Ecto neural progenitor cell (in vitro differentiated cells): Measurements from ENCODE around the gene DBF4B.
A peak's percentile ranks its signal among the peaks of the same experiment; 100 is the strongest.
"Not testable (repeated sequence)": the region's sequence is repeated elsewhere in the genome, so short reads cannot be mapped to it uniquely, and the experiment has no call there.

Experiments
- DNase-seq: peaks from one replicate; pipeline ENCODE4 v3.0.0-alpha.2; 2018; ENCODE audit warnings: low spot score

DBF4B gene, protein sequence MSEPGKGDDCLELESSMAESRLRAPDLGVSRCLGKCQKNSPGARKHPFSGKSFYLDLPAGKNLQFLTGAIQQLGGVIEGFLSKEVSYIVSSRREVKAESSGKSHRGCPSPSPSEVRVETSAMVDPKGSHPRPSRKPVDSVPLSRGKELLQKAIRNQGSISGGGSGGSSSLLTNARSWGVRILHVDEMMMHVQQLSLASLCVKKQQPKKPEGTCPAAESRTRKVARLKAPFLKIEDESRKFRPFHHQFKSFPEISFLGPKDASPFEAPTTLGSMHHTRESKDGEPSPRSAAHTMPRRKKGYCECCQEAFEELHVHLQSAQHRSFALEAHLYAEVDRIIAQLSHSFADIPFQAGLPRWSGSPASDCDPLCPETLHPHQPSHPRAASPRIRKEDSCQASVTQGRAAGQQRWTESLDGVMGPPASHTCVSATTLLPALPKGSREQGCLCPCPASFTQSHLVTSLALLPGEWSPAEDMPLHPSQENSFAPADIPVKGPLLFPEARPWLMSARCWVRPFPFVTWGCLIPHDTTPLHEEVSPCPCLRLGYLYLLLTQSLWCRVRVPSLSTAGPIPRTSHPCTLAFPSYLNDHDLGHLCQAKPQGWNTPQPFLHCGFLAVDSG

DNA sequence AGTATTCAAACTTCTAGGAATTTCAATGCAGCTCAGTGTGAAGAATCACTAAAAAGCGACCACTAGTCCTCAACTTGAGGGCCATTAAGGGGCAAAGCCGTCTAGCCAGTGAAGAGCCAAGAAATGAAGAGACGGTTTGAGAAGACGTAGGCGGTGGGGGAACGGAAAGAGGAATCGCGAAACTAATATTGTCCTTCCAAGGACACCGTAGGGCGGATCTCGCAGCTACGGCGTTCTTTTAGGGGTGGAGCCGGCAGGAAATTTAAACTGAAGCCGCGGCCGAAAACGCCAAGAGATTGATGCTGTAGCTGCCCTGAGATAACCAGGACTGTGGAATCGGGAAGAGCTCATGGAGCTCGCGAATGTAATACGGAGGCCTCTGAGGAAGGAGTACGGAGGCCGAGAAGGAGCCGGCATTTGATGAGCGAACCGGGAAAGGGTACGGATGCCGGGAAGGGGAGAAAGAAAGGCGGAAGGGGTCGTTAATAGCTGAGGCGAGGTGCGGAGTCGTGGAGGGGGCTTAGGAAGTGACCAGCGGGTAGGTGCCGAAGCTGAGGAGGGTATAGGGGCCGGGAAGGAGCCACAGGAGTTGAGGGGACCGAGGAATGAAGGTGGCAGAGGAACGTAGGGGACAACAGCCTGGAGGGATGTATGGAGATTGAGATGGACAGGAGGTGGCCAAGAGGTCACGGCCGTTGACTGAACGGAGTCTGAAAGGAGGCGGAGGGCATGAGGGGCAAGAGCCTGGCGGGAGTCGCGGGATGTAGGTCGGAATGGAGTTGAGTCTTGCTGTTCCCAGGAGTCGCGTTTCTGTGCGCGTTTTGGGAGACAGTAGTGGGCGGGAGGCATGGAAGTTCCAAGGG is at the start of gene DBF4B:
Gene DBF4B, plus strand, starts transcription at position 265 of the 863 bp plus-strand sequence. Its CDS starts 156 bp downstream, at position 421.
- DNase-seq: peak; percentile 94

DNA sequence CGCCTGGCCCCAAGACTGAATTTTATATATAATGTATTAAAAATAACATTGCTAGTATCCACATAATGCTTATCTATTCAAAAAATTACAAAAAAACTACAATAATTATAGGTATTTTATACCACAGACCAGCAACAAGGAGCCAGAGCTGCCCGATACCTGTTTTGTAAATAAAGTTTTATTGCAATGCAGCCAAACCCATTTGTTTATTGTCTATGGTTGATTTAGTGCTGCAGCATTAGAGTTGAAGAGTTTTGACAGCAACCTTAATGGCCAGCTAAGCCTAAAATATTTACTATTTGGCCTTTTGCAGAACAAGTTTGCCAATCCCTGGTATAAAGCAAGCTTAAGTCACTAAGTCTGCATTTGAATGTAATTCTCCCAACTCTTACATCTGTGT is 46.6 kb upstream of the DBF4B start:
- DNase-seq: no peak

DNA sequence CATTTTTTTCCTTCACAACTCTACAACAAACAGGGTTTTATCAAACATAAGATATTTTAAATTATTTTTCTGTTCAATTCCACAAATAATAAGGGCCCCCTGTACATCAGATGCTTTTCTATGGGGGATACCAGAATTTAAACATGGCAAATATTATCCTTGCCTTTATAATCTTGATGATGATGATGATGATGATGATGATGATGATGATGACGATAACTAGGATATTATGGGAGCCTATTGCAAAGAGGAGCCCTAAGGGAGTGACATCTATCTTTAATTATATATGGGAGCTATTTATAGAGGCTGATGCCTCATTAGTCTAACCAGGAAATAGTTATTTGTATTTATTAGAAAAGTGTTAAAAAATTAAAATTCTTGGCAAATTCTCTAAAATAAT is 45.4 kb upstream of the DBF4B start:
- no peak for DNase-seq

DNA sequence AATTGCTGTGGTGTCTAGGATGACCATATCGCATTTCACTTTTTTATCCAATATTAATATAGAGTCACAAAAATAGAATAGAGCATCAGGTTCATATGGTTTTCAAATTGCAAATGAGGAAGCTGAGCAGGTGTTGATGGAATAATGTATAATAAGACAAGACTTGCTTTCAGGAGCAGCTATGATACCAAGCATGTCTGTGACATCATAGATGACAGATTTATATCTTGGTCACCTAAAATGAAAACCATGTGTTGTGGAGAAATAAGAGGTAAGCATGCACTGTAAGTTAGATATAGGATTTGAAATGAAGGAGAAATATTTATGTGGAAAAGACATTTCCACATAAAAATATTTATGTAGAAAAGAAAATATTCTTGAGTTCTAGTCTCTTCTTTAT is 43.6 kb upstream of the DBF4B start:
- DNase-seq: no peak

DNA sequence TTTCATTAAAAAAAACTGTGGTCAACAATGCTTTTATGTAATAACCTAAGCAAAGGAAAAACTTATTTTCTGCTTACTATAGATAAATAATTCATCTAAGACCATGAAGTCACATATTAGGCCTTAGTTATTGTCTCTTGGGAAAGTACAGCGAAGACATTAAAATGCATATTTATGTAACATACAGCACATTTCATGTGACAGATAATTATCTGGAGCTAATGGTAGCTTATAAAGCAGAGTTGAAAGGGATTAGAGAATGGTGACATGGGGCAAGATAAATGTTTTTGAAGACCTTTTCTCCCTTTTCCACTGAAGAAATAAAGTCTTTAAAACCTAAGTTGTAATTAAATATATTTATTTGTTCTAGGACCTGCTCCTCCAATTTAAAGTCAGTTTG is 42.5 kb upstream of the DBF4B start:
- no peak for DNase-seq

DNA sequence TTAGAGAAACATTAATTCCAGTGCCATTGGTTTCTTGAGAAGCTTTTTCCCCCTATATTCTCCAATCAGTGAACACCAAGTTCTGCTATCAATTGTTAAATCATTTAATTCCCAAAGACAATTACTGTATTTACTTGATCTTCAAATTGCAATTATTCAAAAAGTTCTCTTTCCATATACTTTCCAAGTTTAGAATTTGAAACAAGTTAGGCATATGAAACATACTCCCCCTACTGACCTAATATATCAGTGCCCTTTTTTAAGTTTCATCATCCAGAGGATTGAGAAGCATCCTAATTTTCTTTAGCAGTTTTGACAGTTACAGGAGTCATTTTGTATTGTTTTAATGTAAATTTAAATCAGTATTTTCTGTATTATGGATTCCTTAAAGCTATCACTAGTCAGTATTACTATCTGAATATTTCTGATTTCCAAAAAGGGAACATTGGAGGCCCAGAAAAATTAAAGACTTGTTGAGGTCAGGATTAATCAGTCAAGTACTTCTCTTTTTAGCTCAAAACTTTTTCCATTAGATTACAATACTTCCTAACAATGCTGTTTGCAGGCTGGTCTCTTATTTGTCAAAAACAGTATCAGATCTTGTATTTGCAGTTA is 35.9 kb upstream of the DBF4B start:
- no peak for DNase-seq

DNA sequence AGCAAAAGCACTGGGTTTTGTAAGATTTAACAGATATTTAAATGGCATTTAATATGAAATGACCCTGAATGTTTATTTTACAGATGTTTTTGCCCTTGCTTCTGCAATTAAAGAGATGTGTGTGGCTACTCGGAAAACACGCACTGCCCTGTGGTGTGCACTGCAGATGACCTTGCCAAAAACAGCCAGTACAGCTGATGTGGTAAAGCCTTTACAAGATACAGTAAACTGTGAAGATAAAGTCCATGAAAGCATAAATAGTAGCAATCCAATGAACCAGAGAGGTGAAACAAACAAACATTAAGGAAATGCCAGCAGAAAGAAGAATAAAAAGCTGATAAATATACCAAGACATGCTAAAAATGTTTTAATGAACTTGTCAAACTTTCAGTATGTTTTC is 34.6 kb upstream of the DBF4B start:
- DNase-seq: no peak

DNA sequence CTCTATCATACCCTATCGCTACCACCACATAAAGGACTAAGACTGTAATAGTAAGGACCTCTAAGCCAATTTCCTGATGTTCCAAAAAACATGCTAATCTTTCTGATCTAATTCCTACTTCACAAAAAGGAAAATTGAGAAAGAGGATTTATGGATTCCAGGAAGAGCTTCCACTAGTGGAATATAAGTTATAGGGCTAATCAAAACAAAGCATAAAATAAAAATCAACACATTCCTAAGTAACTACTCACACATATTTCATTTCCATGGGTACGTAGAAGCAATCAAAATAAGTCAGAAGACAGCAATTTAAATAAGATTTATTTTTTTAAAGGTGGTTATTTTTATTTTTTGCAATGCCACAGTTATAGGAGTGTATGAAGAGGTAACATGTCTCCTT is 31.3 kb upstream of the DBF4B start:
- no peak for DNase-seq

DNA sequence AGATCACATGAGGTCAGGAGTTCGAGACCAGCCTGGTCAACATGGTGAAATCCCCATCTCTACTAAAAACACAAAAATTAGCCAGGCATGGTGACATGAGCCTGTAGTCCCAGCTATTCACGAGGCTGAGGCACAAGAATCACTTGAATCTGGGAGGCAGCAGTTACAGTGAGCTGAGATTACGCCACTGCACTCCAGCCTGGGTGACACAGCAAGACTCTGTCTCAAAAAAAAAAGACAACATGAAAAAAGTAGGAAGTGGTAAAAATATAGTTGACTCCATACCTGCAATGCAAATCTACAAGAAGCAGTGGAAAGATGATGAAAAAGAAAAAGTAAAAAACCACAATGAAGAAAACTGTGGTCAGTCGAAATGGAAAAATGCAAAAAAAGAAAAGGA is 25.2 kb upstream of the DBF4B start:
- DNase-seq: not testable (repeated sequence)

DNA sequence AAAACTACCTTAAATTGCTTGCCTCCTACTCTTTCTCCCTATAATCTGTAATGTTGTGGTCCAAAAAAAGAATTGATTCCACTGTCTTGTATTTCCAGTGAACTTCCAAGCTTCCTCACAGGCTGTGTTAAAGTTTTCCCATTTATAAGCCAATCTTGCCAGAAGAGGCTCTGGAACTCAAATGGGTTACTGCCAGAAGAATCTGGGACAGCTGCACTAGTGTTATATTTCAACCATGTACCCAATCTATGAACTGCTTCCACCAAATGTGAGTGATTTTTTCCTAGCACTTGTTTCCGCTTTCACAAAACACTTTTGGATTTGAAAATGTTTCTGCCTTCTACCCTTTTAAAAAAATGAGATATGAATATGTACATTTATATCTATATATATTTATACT is 20.7 kb upstream of the DBF4B start:
- DNase-seq: no peak

DNA sequence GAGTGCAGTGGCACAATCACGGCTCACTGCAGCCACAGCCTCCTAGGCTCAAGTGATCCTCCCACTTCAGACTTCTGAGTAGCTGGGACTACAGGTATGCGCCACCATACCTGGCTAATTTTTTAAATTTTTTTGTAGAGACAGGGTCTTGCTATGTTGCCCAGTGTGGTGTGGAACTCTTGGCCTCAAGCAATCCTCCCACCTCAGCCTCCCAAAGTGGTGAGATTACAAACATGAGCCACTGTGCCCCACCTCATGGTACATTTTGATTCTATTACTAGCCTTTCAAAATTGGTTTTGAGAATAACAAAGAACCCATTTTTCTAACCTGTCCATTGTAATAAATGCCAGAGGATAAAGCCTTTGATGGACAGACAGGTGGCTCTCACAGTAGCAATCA is 20.3 kb upstream of the DBF4B start:
- DNase-seq: no peak

DNA sequence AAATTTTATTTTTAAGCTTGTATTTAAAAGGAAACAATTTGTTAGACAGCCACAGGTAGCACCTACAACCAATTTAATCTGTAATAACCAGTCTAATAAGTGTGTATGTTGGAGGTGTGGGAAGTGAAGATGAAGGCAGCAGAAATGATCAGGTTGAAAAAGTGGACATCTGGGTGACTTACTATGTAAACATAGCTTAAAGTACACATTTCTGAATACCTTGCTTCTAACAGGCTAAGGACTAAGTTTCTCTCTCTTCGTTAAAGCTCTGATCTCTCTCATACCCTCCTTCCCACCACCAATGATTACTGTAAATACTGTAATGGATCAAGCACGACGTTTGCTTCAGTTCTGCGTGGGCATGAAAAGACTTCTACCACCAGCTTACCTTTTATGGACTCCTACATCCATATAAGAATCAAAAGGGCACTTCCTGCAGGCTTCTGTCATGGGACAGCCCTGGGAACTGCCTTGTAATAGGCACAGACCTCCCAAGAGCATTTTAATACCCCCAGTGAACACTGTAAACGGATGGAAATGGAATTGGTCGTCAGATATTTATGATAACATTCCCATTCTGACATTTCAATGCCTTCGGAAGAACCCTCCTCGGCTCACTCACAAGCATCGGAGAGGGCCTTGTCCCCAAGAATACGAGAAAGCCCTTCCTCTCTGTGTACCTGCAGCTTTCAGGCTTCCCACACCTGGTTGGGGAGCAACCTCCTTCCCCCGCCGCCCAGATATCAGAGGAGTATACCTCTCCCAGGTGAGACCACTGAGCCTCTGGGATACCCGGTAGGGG is 19.6 kb upstream of the DBF4B start:
- DNase-seq: no peak

DNA sequence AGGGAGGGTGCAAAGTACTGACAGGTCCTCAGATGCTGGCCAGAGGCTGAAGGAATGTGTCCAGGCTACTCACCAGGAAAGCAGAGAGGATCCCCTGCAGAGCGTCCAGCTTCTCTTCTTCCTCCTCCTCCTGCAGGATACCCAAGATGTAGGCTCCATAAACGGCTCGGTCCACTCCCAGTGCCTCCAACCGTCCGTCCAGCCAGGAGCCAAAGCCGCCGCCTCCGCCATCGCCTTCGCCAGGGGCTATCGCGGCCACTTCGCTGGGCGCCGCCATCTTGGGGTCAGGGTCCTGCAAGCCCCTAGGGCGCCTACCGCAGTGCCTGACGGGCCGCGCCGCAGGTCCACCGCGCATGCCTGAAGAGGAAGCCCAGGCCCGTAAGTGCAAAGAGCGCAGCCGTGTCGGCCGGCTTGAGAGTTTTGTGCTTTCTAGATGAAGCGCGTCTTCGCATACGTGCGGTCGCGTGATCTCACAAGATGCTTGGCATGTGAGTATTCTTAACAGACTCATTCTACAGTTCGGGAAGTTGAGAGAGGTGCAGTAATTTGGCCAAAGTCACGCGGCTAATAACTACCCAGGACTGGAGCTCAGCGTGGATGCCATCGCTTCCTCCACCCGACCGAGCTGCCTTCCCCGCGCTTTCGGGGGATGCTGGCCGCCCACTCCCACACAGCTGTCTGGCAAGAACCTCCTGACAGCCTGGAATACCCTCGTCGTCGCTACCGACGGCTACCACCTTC is 18.8 kb upstream of the DBF4B start, which contains the start of gene CCDC43:
Gene CCDC43, minus strand, starts transcription at position 300 of the 741 bp plus-strand sequence. Its CDS starts 23 bp downstream, at position 277.
- DNase-seq: peak; percentile 98

DNA sequence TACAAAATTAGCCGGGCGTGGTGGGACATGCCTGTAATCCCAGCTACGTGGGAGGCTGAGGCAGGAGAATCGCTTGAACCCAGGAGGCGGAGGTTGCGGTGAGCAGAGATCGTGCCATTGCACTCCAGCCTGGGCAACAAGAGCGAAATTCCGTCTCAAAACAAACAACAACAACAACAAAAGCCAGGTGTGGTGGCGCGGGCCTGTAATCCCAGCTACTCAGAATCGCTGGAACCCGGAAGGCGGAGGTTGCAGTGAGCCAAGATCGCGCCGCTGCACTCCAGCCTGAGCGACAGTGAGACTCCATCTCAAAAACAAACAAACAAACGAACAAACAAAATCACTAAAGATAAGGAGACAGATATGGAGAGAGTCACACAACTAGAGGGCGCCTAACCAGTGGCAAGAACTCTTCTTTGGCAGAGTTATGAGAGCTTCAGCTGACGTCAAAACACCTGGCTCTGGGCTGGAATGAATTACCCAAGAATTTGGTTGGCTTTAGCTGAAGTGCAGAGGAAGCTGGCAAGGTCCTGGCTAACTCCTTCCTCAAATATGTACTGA is 17.6 kb upstream of the DBF4B start:
- DNase-seq: not testable (repeated sequence)

DNA sequence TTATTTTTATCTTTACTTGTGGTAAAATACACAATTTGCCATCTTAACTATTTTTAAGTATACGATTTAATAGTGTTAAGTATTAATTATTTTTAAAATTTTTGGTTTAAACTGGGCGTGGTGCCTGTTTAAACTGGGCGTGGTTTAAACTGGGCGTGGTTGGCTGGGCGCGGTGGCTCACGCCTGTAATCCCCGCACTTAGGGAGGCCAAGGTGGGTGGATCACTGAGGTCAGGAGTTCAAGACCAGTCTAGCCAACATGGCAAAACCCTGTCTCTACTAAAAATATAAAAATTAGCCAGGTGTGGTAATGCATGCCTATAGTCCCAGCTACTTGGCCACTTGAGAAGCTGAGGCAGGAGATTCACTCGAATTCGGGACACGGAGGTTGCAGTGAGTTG is 14.9 kb upstream of the DBF4B start:
- DNase-seq: no peak

DNA sequence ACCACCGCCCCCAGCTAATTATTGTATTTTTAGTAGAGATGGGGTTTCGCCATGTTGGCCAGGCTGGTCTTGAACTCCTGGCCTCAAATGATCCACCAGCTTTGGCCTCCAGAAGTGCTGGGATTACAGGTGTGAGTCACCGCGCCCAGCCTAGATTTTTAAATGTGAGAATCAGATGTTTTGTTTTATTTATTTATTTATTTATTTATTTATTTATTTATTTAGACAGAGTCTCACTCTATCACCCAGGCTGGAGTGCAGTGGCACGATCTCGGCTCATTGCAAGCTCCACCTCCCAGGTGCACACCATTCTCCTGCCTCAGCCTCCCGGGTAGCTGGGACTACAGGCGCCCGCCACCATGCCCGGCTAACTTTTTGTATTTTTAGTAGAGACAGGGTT is 8.2 kb upstream of the DBF4B start:
- not testable (repeated sequence) for DNase-seq

DNA sequence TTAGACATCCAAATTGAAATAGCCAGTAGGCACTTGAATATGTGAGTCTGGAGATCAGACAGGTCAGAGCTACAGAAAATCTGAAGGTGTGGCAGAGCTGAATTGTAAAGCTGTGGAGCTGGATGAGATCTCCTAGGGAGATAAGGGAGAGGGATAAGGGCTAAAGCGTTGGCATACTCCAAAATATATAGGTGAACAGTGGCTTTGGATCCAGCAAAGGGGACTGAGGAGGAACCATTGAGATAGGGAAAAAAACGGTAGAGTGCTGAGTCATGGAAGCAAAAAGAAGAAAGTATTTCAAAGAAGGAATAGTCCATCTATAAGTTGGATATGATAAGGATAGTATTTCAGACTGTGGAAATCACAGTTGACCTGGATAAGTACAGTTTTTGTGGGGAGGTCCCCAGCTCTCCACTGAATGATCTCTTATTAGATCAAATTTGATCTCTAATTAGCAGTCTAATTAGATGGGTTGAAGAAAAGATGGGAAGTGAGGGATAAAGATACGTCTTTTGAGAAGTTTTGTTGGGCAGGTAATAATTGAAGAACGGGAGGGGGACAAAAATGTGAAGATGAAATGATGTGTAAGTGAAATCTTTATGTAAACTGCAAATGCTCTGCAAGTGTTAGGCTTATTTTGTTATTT is 587 bp upstream of the DBF4B start:
- DNase-seq: no peak

DNA sequence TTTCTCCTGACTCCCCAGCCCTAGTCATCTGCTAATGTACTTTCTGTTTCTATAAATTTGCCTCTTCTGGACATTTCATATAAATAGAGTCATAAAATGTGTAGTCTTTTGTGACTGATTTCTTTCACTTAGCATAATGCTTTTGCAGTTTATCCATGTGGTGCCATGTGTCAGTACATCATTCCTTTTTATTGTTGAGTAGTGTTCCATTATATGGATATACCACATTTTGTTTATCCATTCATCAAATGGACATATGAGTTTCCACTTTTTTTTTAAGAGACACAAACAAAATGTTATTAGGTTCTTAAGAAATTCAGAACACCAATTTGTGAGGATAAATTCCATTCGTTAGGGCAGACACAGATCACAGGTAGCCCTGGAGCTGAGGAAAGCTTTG is 11.0 kb downstream of the DBF4B start:
- DNase-seq: no peak

DNA sequence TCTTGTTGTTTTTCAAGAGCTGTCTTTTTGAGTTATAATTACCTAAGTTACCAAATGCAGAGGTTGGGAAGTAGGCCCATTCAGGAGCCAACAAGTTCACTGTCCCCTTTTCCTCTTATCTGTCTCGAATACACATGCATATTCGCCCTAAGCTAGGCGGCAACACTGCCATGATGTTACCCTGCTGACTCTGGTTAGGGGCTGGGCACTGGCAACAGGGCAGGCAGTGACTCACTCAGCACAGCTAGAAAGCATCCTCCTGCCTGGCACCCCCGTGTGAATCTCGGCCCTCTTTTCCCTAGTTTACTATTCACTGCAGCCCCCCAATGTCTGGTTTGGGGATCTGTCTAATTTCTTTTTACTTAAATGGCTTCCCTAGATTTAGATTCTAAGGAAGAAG is 13.8 kb downstream of the DBF4B start:
- no peak for DNase-seq

DNA sequence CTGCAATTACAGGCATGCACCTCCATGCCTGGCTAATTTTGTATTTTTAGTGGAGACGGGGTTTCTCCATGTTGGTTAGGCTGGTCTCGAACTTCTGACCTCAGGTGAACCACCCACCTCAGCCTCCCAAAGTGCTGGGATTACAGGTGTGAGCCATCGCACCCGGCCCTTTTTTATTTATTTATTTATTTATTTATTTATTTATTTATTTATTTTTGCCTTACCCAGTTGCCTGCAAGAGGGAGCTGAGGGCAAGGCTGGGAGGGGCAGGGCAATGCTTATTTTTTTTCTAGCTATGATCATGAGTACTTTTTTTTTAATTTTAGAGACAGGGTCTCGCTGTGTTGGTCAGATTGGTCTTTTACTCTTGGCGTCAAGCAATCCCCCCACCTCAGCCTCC is 17.7 kb downstream of the DBF4B start:
- not testable (repeated sequence) for DNase-seq
